PC-9 (cell line): ENCODE measurements around the gene SHROOM4.

ENCODE experiments used
- CTCF ChIP-seq: fragments of 200-600 bp; sonication (generic); conservative IDR thresholded peaks from 2 replicates; pipeline ENCODE4 v1.6.1; 2017; ENCODE audit warnings: mixed run types, antibody characterized with exemption, mild to moderate bottlenecking, moderate library complexity
- EZH2 ChIP-seq: fragments of 200-600 bp; sonication (generic); IDR thresholded peaks from 2 replicates; pipeline ENCODE4 v1.8.0; 2017; ENCODE audit warnings: antibody characterized with exemption, low read depth

- TF ChIP-seq CTCF = no peak
- no peak for TF ChIP-seq EZH2
Observed at GRCh38 chrX:50635162-50635561, 178.8 kb downstream of the SHROOM4 start.
